Subcutaneous adipose tissue (tissue), 4 donors: ENCODE results near the gene ARAP2. TPM values are rescaled to one million over a fixed set of nuclear protein-coding genes. Genes with fewer than 3 reads are reported as not detected.

Experiments
- total RNA-seq, 4 donors: library from RNA; depleted of rRNA; stranded (reverse); fragments of >200 nt; gene quantifications; one replicate each; pipeline ENCODE4 v1.1.0, GENCODE V29; 2016
- TF ChIP-seq, protein P1 (sequence below): fragments of 450-650 bp; IDR thresholded peaks from one replicate; pipeline ENCODE4 v1.5.1; 2016; ENCODE audit warnings: low read depth, mild to moderate bottlenecking, control low read depth, antibody characterized with exemption, moderate library complexity

The ARAP2 gene
- total RNA-seq, 4 donors from 2014 or later: 23.6 to 60.8 (median 34.4) TPM

DNA sequence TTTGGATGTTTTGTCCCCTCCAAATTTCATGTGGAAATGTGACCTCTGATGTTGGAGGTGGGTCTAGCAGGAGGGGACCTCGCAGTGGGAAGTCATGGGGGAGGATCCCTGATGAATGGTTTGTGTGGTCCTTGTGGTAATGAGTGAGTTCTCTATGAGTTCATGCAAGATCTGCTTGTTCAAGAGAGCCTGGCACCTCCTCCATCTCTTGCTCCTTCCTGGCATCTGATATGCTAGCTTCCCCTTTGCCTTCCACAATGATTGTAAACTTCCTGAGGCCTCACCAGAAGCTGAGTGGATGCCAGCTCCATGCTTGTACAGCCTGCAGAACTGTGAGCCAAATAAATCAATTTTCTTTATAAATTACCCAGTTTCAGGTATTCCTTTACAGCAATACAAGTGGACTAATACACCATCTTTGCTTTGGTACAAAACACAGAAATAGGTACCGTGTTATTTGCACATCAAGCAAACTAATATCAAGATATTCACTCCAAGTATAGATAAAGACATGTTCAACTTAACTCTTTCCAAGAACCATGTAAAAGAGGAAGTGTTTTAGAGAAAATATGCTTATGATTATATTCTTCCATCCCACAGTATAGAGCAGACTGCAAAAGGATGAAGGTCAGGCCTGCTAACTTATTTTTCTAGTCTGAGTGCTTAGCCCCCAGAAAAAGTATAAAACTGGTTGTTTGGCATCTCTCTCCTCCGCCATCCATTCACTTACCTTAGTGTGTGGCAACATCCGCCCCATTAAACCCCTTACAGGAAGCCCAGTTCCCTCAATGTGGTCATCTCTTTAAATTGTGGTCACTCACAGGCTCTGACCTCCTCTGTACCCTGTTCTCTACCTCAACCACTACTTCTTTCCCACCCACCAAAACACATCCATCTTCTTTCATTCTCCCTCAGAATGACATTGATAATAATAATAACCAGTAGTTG, 6.7 kb downstream of the ARAP2 start:
- TF ChIP-seq, protein P1, sequence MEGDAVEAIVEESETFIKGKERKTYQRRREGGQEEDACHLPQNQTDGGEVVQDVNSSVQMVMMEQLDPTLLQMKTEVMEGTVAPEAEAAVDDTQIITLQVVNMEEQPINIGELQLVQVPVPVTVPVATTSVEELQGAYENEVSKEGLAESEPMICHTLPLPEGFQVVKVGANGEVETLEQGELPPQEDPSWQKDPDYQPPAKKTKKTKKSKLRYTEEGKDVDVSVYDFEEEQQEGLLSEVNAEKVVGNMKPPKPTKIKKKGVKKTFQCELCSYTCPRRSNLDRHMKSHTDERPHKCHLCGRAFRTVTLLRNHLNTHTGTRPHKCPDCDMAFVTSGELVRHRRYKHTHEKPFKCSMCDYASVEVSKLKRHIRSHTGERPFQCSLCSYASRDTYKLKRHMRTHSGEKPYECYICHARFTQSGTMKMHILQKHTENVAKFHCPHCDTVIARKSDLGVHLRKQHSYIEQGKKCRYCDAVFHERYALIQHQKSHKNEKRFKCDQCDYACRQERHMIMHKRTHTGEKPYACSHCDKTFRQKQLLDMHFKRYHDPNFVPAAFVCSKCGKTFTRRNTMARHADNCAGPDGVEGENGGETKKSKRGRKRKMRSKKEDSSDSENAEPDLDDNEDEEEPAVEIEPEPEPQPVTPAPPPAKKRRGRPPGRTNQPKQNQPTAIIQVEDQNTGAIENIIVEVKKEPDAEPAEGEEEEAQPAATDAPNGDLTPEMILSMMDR: no peak

DNA sequence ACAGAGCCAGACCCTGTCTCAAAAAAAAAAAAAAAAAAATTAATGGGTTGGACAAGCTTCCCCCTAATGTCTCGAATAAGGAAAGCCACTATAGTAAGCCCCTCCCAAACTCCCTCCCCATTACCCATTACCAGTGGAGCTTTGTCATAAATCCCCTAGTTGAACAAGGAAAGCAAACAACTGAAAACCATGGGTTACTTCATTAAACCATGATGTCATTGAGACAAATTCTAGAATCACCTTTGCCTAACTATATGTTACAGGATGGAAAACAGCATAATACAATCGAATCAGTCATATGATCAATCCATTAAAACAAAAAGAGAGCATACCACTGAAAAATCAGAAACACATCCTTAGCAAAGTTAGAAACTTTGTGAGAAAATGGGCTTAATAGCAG, 8.2 kb downstream of the ARAP2 start:
- TF ChIP-seq, protein P1: no peak

DNA sequence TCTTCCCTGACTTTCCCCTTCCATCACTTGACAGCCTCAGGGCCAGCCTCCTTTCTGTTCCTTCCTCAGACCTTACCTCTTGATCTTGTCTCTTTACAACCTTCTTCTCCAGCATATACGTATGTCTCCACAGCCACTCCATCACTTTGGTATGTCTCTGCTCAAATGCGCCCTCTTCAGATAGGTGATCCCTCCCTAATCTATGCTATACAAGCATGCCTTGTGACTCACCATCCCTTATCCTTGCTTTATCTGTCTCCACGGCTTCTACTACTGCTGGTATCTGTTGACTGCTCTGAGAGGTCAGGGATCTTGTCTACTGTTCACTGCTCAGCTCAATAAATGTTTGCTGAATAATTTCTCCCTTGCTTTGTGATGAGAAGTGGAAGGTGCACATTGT, 9.0 kb downstream of the ARAP2 start:
- TF ChIP-seq, protein P1: no peak

DNA sequence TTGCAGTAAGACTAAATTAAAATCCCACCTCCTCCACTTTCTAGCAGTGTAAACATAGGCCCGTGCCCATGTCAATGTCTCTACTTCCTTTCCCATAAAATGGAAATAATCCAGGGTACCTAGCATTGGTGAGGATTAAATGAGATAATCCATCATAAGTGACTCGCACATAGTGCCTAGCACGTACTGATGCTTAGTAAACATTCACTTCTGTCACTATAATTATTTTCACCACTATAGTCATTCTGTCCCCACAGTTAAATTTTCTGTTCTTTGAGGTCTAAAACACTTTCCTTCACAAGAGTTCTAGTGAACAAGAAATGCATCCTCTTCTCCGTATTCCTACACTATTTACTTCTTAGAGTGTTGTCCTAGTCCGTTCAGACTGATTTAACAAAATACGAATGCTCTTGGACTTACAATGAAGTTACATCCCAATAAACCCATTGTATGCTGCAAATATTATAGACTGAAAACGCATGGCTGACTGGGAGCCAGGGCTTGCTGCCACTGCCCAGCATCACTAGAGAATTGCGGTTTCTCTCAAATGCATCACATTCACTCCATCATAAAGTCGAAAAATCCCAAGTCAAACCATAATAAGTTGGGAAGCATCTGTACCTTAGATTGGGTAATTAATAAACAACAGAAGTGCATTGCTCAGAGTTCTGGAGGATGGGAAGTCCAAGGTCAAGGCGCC, 10.6 kb downstream of the ARAP2 start:
- TF ChIP-seq, protein P1: no peak

DNA sequence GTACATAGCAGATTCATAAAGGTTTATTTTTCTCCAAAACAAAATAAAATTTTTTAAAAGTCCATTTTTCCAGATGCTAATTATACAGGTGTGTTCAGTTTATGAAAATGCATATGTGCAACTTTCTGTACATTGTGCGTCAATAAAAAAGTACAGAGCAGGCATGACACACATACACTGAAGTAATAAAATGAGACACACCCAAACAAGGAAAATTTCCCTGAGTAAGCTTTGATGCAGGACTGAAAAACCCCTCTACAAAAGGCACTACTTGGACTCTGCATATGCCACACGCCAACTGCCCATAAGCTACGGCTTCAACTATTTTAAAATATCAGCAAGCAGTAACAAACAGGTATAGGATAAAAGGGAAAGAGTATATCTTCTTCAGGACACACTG, 13.8 kb downstream of the ARAP2 start:
- TF ChIP-seq, protein P1: no peak

DNA sequence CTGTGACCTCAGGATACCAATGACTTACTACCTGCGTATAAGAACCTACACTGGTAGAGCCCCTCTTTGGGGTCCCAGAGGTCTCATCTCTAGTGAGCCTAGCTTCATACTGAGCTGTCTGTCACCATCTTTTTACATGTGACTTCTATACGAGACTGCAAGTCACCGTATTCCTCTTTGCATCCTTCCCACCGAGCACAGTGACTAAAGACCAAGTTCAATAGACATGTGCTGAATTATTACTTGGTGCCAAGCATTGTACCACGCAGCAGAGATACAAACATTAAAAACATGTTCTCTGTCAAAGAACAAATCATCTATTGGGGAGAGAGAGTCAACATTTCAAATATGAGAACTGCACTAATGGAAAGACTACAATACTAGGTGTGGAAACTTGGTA, 16.4 kb downstream of the ARAP2 start:
- TF ChIP-seq, protein P1: no peak
